NB4 (cell line): ENCODE measurements around the gene SYT3.

ENCODE experiments used
- DNase-seq: peaks from one replicate; pipeline ENCODE4 v3.0.0; 2010; ENCODE audit warnings: low read depth
- H3K4me3 ChIP-seq: one replicate; pipeline ENCODE4 v1.5.1; 2011; ENCODE audit warnings: mild to moderate bottlenecking, low read depth, low read length, moderate library complexity
- CTCF ChIP-seq: IDR thresholded peaks from one replicate; pipeline ENCODE4 v1.5.1; 2012; ENCODE audit warnings: low read depth, low read length
- MAX ChIP-seq: IDR thresholded peaks from 2 replicates; pipeline ENCODE4 v1.6.1; 2011; ENCODE audit warnings: low read depth, low read length
- MYC ChIP-seq: IDR thresholded peaks from 2 replicates; pipeline ENCODE4 v1.6.1; 2011; ENCODE audit warnings: low read depth, low read length
- POLR2A ChIP-seq: IDR thresholded peaks from 2 replicates; pipeline ENCODE4 v1.6.1; 2011; ENCODE audit warnings: mild to moderate bottlenecking; ENCODE audit not compliant: insufficient read length; ENCODE audit errors: extremely low read depth

The SYT3 gene

DNA sequence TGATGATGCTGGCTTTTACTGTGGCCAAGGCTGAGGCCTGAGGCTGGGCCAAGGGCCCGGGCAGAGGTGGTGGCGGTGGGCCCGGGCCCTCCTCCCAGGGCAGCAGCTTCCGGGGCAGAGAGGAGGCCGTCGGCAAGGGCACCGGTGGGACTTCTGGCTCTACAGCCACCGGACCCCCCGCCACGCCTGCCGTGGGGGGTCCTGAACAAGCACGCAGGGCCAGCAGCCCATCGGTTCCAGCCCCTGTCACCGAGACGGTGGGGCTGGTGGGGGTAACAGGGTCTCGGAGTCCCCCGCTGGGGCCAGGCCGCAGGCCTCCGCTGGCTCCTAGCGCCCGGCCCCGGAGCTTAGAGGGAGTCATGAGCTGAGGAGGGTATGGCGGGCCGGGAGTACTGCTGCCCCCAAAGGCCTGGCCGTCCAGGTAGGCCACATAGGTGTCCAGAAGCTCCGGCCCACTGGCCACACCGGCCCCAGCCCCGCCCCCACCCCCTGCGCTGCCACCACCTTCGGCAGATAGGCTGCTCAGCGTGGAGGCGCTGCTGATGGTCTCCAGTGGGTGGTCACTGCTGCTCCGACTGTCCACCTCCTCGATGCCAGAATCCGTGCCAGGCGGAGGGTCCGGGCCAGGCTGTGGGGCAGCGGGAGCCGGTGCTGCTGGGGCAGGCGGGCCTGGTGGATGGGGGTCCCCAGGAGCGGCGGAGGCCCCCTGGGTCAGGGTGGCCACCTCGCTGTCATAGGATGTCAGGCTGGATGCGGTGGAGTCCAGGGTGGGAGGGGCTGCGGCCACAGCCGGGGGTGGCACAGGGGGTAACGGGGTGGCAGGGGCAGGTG, 26.9 kb upstream of the SYT3 start:
- TF ChIP-seq POLR2A, result no peak
- no peak for TF ChIP-seq MYC
- TF ChIP-seq MAX, result no peak
- TF ChIP-seq CTCF, result no peak
- no peak for DNase-seq
- H3K4me3 ChIP-seq, result no peak overlapping the region

DNA sequence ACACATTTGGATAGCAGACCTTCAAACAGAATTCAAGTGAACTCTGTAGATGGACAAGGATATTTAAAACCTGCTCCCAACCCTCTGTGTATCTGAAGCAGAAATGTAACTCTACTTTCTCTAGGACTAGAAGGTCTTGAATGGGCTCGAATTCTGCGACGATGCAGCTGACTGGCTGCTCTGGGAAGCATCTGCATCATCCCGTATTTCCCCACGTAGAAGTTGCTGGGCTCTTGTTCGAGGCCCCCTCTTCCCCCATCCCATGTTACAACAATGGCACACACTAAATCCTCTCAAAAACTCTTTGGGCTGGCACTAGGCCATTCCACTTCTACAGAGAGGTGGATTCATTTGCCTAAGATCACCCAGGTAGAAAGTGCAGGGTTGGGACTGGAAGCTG, 24.5 kb upstream of the SYT3 start:
- TF ChIP-seq CTCF (no peak), MYC (no peak), POLR2A (no peak), MAX (no peak)
- H3K4me3 ChIP-seq, result no peak overlapping the region
- DNase-seq, result no peak

GRCh38 chr19:50663482-50663790, 23.8 kb upstream of the SYT3 start:
- TF ChIP-seq CTCF (peak; percentile 35), MAX (no peak), POLR2A (no peak), MYC (no peak)

GRCh38 chr19:50662651-50663481, 23.2 kb upstream of the SYT3 start:
- TF ChIP-seq MAX, result no peak
- no peak for TF ChIP-seq CTCF
- no peak for TF ChIP-seq POLR2A
- no peak for TF ChIP-seq MYC
- DNase-seq, result no peak
- no peak overlapping the region for H3K4me3 ChIP-seq

More at GRCh38 chr19:50663482-50663790, 23.8 kb upstream of the SYT3 start:
- peak; percentile 45 for DNase-seq
- no peak overlapping the region for H3K4me3 ChIP-seq

DNA sequence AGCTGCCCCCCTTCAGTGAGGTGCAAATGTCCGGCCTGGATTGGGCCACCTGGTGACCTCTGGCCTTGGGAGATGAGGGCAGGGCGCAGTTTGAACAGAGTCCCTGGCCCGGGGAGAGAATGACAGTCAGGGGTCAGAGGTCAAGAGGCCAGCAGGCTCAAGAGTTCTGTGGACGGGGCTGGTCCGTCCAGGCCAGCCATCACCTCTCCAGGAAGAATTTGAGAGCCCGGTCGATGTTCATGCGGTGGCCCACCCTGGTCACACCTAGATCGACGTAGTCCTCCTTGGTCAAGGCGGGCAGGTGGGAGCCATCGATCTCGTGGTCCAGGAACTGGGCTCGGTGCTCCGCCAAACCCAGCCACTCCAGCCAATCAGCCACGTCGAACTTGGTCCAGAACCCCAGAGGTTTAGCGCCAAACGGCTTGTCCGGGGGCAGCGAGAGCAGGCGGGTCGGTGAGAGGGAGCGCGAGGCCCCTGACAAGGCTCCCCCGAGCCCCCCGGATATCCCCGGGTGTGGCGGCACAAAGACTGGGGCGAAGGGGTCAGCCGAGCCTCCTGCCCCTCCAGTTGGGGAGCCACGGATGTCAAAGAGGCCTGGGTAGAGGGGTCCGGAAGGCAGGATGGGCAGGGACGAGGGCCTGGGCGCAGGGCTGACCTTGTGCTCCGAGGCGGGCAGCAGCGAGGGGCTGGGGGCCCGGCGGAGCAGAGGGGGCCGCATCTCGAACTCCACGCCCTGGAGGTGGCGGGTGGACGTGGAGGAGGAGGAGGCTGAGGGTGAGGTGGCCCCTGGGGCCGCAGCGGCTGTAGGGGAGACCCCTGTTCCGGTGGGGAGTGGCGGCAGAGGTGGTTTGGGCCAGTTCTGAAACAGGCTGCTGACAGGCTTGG, 22.3 kb upstream of the SYT3 start:
- no peak for DNase-seq
- TF ChIP-seq MAX, result no peak

GRCh38 chr19:50661023-50661422, 21.3 kb upstream of the SYT3 start:
- no peak overlapping the region for H3K4me3 ChIP-seq
- TF ChIP-seq CTCF (no peak), POLR2A (no peak), MYC (no peak), MAX (no peak)
- no peak for DNase-seq

More for the DNA sequence above, 22.3 kb upstream of the SYT3 start:
- H3K4me3 ChIP-seq, result no peak overlapping the region
